Bronchial epithelial cell (primary cell): ENCODE data around the gene NRXN3. TPM values are rescaled to one million over a fixed set of nuclear protein-coding genes. Genes with fewer than 3 reads are reported as not detected.

Experiments
- DNase-seq: peaks from one replicate; pipeline ENCODE4 v3.0.0-alpha.2; 2010; ENCODE audit warnings: low read depth
- FAIRE-seq: peaks from 2 replicates; lab custom pipeline; 2011; peaks lifted over from hg19 to GRCh38; lab: Jason Lieb, UNC
- H3K27me3 ChIP-seq: 2 replicates; pipeline ENCODE4 v1.5.1; 2011; ENCODE audit warnings: low read length; ENCODE audit not compliant: control insufficient read depth, insufficient read depth
- H3K36me3 ChIP-seq: 2 replicates; pipeline ENCODE4 v1.5.1; 2011; ENCODE audit warnings: low read length; ENCODE audit not compliant: control insufficient read depth, insufficient read depth
- H3K4me3 ChIP-seq: 2 replicates; pipeline ENCODE4 v1.5.1; 2011; ENCODE audit warnings: mild to moderate bottlenecking, low read depth, low read length, control low read depth
- CTCF ChIP-seq: IDR thresholded peaks from 2 replicates; pipeline ENCODE4 v1.5.1; 2011; ENCODE audit warnings: mild to moderate bottlenecking, moderate library complexity, low read length, control low read depth, inconsistent platforms; ENCODE audit not compliant: insufficient read depth, severe bottlenecking
- total RNA-seq: library from RNA; depleted of rRNA; stranded (reverse); fragments of >200 nt; gene quantifications from 2 replicates; pipeline ENCODE4 v1.2.1, GENCODE V29; 2014

The NRXN3 gene
- total RNA-seq, 1 donor from 2014 or later = under 0.01 TPM

DNA sequence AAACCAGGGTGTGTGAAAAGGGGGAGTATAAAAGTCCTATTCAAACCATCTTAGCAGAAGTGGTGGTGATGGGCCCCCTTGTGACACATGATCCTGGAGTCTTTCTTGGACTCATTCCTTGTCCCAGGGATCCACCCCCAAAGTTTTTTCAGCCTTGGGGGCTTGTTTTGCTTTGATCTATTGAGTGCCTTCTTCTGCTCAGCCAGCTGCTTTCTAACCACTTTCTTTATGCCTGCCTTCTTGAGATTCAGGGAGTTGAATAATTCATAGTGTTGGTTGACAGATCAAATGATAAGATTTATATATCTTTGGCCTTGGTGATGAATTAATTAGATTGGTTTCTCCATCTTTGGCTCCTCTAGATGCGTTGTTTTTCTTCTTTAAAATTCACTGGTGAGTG, 1114.4 kb downstream of the NRXN3 start:
- Histone ChIP-seq H3K4me3 (no peak overlapping the region), H3K27me3 (peaks cover 7% of the 10 kb centered on the region), H3K36me3 (no peaks in the 10 kb centered on the region)
- FAIRE-seq (no peak), DNase-seq (no peak)
- no peak for TF ChIP-seq CTCF

GRCh38 chr14:79285263-79285662, 1115.1 kb downstream of the NRXN3 start:
- no peak overlapping the region for H3K4me3 ChIP-seq
- no peak for FAIRE-seq
- TF ChIP-seq CTCF = no peak
- DNase-seq = no peak
- H3K27me3 ChIP-seq = peaks cover 6% of the 10 kb centered on the region
- no peaks in the 10 kb centered on the region for H3K36me3 ChIP-seq

- DNase-seq = no peak
- H3K27me3 ChIP-seq = no peaks in the 10 kb centered on the region
- no peak for TF ChIP-seq CTCF
- no peak for FAIRE-seq
- no peaks in the 10 kb centered on the region for H3K36me3 ChIP-seq
- no peak overlapping the region for H3K4me3 ChIP-seq
These were observed 1117.8 kb downstream of the NRXN3 start for GRCh38 chr14:79287976-79288375.

- Histone ChIP-seq H3K27me3 (no peaks in the 10 kb centered on the region), H3K4me3 (no peak overlapping the region), H3K36me3 (no peaks in the 10 kb centered on the region)
- FAIRE-seq (no peak), DNase-seq (no peak)
- TF ChIP-seq CTCF = no peak
These were observed 1123.5 kb downstream of the NRXN3 start for GRCh38 chr14:79293482-79294177.

- Histone ChIP-seq H3K27me3 (no peaks in the 10 kb centered on the region), H3K4me3 (no peak overlapping the region), H3K36me3 (no peaks in the 10 kb centered on the region)
- TF ChIP-seq CTCF = no peak
- no peak for FAIRE-seq
- DNase-seq = no peak
These were observed 1124.3 kb downstream of the NRXN3 start for GRCh38 chr14:79294499-79294898.

GRCh38 chr14:79295385-79295784, 1125.2 kb downstream of the NRXN3 start:
- no peaks in the 10 kb centered on the region for H3K36me3 ChIP-seq
- H3K4me3 ChIP-seq = no peak overlapping the region
- H3K27me3 ChIP-seq = no peaks in the 10 kb centered on the region
- no peak for DNase-seq
- no peak for TF ChIP-seq CTCF
- no peak for FAIRE-seq
